RWPE2 (cell line): ENCODE results near the gene IQCE.

ENCODE experiments used
- ATAC-seq: fragments of 200-7000 bp; cut with Tn5 transposase; 3 replicates; pipeline ENCODE4 v1.9.1; 2021; ENCODE audit warnings: low read depth
- DNase-seq: peaks from one replicate; pipeline ENCODE4 v3.0.0-alpha.2; 2020; ENCODE audit warnings: low spot score
- H3K27ac ChIP-seq: fragments of 450-650 bp; 2 replicates; pipeline ENCODE4 v1.5.1; 2017; ENCODE audit warnings: mild to moderate bottlenecking; ENCODE audit not compliant: poor library complexity, severe bottlenecking
- H3K27me3 ChIP-seq: fragments of 250-450 bp; sonication (Bioruptor Pico); 2 replicates; pipeline ENCODE4 v1.5.1; 2021; ENCODE audit warnings: mild to moderate bottlenecking, moderate library complexity; ENCODE audit not compliant: insufficient read depth, poor library complexity, severe bottlenecking
- H3K36me3 ChIP-seq: fragments of 250-450 bp; sonication (Bioruptor Pico); 2 replicates; pipeline ENCODE4 v1.5.1; 2020; ENCODE audit warnings: low read depth, mild to moderate bottlenecking, moderate library complexity
- H3K4me1 ChIP-seq: fragments of 250-450 bp; sonication (Bioruptor Pico); 2 replicates; pipeline ENCODE4 v1.5.1; 2021; ENCODE audit warnings: mild to moderate bottlenecking, moderate library complexity; ENCODE audit not compliant: insufficient read depth, poor library complexity, severe bottlenecking
- H3K4me3 ChIP-seq: fragments of 250-450 bp; sonication (Bioruptor Pico); 2 replicates; pipeline ENCODE4 v1.5.1; 2021; ENCODE audit warnings: mild to moderate bottlenecking, moderate library complexity; ENCODE audit not compliant: severe bottlenecking
- H3K9me3 ChIP-seq: fragments of 250-450 bp; sonication (Bioruptor Pico); 2 replicates; pipeline ENCODE4 v1.5.1; 2021; ENCODE audit warnings: mild to moderate bottlenecking, moderate library complexity; ENCODE audit not compliant: severe bottlenecking
- CTCF ChIP-seq: fragments of 450-650 bp; IDR thresholded peaks from one replicate; pipeline ENCODE4 v1.5.1; 2017; ENCODE audit warnings: mild to moderate bottlenecking, moderate library complexity; ENCODE audit not compliant: poor library complexity, severe bottlenecking

Gene IQCE

DNA sequence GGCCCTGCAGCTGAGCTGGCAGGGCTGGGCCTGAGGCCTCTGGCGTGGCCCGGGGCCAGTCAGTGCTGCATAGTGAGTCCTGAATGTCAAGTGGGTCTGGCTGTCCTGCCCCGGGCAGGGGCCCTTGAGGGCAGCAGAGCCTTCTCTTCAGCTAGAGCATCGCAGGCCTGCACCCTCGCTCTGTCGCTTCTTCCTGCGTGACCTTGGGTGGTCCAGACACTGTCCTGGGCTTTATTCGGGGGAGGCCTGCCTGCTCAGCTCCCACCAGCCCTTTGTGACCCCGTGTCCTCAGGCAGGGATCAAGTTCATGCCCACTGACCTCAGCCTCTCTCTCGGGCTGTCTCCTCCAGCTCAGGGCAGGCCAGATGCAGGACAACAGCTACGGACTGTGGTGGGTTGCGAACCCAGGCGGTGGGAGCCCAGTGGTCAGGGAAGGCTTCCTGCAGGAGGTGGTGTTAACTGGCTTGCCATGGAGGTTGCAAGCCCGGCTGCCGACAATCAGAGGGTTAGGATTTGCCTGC lies 76.4 kb downstream of the IQCE start:
- ATAC-seq (no peak), DNase-seq (no peak)
- H3K27me3 ChIP-seq, result no peaks in the 10 kb centered on the region
- no peak overlapping the region for H3K27ac ChIP-seq
- no peaks in the 10 kb centered on the region for H3K36me3 ChIP-seq
- no peak for TF ChIP-seq CTCF
- H3K9me3 ChIP-seq, result no peaks in the 10 kb centered on the region
- H3K4me3 ChIP-seq, result no peak overlapping the region
- H3K4me1 ChIP-seq, result peaks cover 7% of the 10 kb centered on the region

GRCh38 chr7:2635810-2636701 lies 77.3 kb downstream of the IQCE start:
- Histone ChIP-seq H3K27ac (no peak overlapping the region), H3K4me1 (peaks cover 12% of the 10 kb centered on the region), H3K36me3 (no peaks in the 10 kb centered on the region), H3K4me3 (no peak overlapping the region), H3K27me3 (no peaks in the 10 kb centered on the region), H3K9me3 (no peaks in the 10 kb centered on the region)
- ATAC-seq (no peak), DNase-seq (no peak)
- TF ChIP-seq CTCF, result no peak

DNA sequence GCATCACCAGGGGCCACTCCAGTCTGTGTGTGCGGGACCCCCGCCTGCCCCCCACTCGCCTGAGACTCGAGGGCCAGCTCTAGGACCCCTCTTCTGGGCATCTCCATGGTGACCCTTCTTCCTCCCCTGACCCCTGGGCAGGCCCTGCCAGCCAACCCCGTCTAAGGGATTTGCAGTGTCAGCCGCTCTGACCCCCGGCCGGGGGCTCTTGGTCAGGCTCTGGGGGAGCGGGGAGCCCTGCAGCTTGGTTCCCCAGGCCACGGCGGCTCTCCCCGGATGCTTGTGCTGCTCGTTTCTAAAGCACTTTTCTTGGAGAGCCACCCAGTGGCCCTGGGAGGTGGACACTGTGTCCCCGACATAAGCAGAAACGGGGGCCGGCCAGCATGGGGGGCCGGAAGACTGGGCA lies 78.3 kb downstream of the IQCE start:
- DNase-seq (no peak), ATAC-seq (no peak)
- Histone ChIP-seq H3K4me3 (no peak overlapping the region), H3K27me3 (no peaks in the 10 kb centered on the region), H3K9me3 (no peaks in the 10 kb centered on the region), H3K27ac (no peak overlapping the region), H3K4me1 (peaks cover 10% of the 10 kb centered on the region), H3K36me3 (no peaks in the 10 kb centered on the region)
- no peak for TF ChIP-seq CTCF

GRCh38 chr7:2637505-2638223 lies 78.9 kb downstream of the IQCE start:
- no peak for DNase-seq

More at GRCh38 chr7:2637505-2638223, 78.9 kb downstream of the IQCE start:
- TF ChIP-seq CTCF, result no peak
- no peaks in the 10 kb centered on the region for H3K27me3 ChIP-seq
- no peaks in the 10 kb centered on the region for H3K9me3 ChIP-seq
- no peak overlapping the region for H3K4me3 ChIP-seq
- H3K36me3 ChIP-seq, result no peaks in the 10 kb centered on the region
- H3K4me1 ChIP-seq, result peaks cover 10% of the 10 kb centered on the region
- no peak for ATAC-seq
- no peak overlapping the region for H3K27ac ChIP-seq
